Measurements from ENCODE around the gene BCAS1.

DNA sequence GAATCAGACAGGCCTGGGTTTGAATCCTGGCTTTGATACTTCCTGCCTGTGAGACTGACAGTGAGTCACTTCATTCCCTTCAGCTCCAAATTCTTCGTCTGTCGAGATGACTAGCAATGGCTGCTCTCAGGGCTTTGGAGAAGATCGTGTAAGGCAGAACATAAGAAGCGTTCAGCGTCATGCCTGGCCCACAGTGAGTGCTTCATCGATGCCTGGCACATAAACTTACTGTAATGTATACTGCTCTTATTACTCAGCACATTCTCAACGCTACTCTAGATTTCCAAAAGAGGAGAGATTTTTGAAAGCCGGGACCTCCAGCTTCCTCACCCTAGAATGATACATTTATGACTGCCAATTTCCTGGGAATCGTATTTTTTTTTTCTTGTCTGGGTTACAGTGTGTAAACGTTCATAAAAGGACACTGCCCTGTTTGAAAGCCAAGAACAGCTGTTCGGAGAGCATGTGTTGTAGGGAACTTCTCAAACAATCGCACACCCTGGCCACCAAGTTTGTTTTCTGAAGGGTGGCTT, 16.2 kb upstream of the BCAS1 start:
- TF ChIP-seq CTCF (conservative IDR thresholded peaks at IDR 0.05): no peak
- TF ChIP-seq EZH2 (IDR thresholded peaks at IDR 0.05; ENCODE audit: low read depth): no peak
